ENCODE data around the gene CKAP4.

CKAP4 gene

DNA sequence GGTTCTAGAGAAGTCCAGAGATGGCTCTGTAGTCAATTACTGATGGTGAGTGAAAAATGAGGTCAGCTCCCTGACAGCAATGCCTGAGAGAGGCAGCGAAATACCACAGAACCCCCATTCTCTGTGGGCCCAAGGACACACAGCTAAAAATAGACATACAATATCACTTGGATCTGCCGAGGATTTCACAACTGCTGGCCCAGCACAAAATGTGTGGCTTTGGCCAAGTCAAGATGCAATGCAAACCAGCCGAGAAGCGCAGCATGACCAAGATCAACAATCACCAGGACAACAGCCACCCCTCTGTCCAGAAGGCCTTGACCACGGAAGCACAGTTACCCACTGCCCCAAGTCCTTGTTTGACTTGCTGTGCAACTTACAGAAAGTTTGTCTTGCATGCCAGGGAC, 52.2 kb downstream of the CKAP4 start:
- no peak for DNase-seq (ENCODE audit: low spot score)

DNA sequence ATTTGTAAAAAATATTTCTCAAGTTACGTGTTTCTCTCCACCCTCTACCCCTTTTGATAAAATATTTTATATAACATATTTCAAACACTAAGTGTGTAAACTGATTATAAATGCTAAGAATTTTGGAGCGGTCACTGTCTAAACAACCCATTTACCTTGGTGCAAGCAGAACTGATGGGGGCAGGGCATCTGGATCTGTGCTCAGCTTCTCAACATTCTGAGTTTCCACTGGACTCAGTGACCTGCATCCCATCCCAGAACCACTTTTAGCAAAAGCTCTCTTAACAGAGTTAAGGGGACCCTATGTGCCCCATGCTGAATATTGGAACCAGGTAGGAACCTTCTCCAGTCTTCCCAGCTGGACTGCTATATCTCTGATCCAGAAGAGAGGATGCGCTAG, 53.5 kb downstream of the CKAP4 start:
- no peak for DNase-seq (ENCODE audit: low spot score)

DNA sequence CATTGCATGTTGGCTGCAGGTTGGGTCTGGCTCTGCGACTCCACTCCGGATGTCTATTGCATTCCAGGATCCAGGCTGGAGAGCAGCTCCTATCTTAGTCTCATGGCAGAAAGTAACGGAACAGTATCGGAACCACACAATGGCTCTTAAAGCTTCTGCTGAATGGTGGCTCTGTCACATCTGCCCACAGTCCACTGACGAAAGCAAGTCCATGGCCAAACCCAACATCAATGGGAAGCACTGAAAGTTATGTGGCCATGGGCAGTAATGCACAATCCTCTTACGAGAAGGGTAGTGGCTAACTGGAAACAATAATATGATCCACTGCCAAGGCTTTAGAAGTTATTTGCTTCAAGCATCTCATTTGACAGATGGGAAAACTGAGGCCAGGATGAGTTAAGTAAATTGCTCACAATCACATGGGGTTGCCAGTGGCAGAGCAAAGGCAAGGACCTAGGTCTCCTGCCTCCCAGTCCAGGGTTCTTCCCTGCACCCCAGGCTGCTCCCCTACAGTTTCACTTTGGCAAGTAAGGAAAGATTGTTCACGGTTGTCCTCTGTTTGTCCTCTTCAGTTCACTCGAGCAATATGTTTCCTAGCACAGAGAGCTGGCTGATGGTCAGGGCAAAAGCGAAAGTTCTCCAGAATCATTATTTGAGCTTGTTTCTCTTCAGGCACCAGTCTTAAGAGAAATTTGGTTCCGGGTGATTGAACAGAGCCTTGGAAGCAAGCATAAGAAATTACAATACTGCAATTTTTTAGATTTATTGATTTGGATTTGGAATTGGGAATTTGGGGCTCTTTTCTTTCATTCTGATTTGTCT, 54.2 kb downstream of the CKAP4 start:
- no peak for DNase-seq (ENCODE audit: low spot score)

DNA sequence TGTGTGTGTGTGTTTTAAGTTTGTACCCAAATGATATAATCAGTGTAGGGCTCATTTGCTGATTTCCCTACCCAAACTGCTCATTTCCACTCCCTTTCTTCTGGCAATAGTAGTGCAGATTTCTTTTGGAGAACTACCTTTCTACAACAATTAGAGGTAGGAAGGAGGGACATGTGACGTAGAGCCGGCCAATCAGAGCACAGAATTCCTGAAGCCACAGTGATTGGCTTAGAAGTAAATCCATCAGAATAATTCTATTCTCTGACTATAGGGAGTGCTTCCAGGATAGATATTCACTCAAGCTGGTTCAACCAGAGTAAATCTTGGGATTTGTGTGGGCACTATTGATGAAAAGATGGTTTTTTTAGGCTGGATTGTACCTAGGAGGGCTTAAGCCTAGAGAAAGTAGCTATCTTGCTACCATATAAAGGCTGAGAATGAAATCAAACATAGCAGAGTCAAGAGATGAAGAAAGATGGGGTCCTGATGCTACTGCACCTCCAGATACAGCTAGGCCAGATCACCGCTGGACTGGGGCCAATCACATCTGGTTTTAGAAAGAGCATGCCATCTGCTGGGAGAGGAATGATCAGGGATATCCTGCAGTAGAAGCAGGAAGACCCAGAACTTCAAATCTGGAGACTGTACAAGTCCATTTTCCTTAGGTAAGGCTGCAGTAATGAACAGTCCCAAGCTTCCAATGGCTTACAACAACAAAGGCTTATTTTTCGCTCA, 55.0 kb downstream of the CKAP4 start:
- no peak for DNase-seq (ENCODE audit: low spot score)

DNA sequence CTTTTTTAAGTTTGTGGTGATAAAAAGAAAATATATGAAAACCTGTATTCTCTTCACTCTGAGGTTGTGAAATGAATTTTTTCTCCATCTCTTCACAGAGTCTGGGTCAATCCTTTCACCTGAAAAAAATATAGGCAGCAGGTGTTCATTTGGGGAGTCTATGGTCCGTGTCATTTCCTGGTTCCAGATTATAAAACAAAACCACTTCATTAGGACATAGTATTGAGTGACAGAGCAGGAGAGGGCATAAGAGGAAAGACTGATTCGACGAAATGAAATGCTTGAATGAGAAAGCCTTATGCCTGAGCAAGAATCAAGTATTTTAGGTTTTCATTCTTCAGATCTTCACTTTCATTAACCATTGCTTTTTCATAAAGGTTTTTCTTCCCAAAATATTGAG, 57.2 kb downstream of the CKAP4 start:
- DNase-seq (ENCODE audit: low spot score) = no peak

DNA sequence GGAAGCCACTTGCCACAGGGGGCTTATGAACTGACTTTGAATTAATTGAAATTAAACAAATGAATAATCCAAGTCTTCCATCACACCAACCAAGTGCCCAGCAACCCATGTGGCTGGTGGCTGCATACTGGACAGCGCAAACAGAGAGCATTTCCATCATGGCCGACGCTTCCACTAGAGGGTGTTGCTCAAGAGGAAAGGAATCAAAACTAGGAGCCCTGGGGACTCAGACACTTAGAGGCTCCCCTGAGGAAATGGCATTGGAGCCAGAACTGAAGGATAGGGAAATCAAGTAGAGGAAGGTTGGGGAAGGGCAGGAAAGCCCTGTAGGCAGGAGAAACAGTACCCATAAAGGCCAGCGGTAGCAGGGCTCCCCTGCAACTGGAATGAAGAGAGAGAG, 58.5 kb downstream of the CKAP4 start:
- no peak for DNase-seq (ENCODE audit: low spot score)

DNA sequence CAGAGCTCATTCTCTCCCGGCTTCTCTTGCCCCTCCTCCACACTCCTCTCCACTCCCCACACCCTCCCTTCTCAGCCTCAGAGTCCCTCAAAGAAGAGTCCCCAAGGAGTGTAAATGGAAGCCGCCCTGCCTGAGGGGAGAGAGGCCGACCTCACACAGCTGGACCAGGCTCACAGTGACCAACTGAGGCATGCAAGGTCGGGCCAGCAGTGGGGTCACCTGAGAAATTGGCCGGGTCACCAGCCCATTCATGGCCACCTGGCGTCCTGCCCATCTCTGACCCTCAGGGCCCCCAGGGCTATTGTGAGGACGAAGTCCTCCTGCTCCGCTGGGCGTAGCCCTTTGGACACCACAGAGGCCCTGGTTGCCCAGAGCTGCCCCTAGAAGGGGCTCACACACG, 59.6 kb downstream of the CKAP4 start:
- DNase-seq (ENCODE audit: low spot score) = no peak
